K562 (cell line): ENCODE measurements around the gene AKAIN1.

ENCODE experiments used
- BHLHE40 ChIP-seq: IDR thresholded peaks from 2 replicates; pipeline ENCODE4 v1.6.1; 2011; ENCODE audit warnings: low read length, improper control_type of control experiment
- XRCC3 ChIP-seq: fragments of 450-650 bp; IDR thresholded peaks from 2 replicates; pipeline ENCODE4 v1.6.1; 2017; ENCODE audit warnings: mild to moderate bottlenecking, moderate library complexity

DNA sequence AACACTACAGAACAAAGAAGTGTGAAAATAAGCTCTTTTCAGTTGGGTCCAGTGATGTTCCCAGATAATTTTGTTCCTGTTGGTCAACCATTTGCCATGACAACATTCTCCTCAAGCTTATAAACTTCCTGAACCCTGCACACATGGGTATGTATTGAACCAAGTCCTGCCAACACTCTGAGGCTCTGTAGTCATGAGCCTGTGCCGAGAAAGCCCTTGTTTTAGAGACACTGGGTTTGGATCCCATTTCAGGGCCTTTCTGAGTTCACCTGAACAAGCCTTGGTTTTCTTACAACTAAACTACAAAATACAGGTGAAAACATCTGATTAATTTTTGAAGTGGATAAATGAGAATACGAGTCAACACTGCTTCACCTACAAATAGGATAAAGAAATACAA lies 38.5 kb downstream of the AKAIN1 start:
- TF ChIP-seq BHLHE40: no peak
- no peak for TF ChIP-seq XRCC3
